HepG2 (cell line): ENCODE results near the gene SGMS1. TPM values are rescaled to one million over a fixed set of nuclear protein-coding genes. Genes with fewer than 3 reads are reported as not detected.

Source experiments
- ATAC-seq: fragments of 200-7000 bp; cut with Tn5 transposase; 3 replicates; pipeline ENCODE4 v1.9.1; 2020; ENCODE audit warnings: mild to moderate bottlenecking, moderate library complexity
- BruUV-seq: library from RNA; stranded (reverse); fragments of 400-500 nt; replicated peaks from 2 replicates; lab custom pipeline; 2021; lab: Mats Ljungman, UMichigan
- CTCF ChIA-PET: fragments of 300-600 bp; formaldehyde crosslinking; extraction: SDS; loops from one replicate; lab custom pipeline; 2021; ENCODE audit warnings: low total read pairs, inconsistent platforms, low intra/inter-chr PET ratio; lab: Yijun Ruan, JAX
- POLR2A ChIA-PET: fragments of 350-600 bp; sonication (Branson Sonifier 250); formaldehyde crosslinking; loops from one replicate; lab custom pipeline; 2020; ENCODE audit warnings: antibody characterized with exemption, inconsistent platforms; lab: Yijun Ruan, JAX
- DNase-seq: peaks from one replicate; pipeline ENCODE4 v3.0.0-alpha.2; 2015; ENCODE audit warnings: low spot score
- FAIRE-seq: peaks from 3 replicates; lab custom pipeline; 2011; peaks lifted over from hg19 to GRCh38; lab: Jason Lieb, UNC
- H2AFZ ChIP-seq: one replicate; pipeline ENCODE4 v1.6.1; 2011; ENCODE audit warnings: low read length, inconsistent platforms
- H3K27ac ChIP-seq: fragments of 300-600 bp; 3 replicates; pipeline ENCODE4 v1.8.0; 2011; ENCODE audit warnings: mixed run types, mild to moderate bottlenecking, mixed read lengths, low read length, inconsistent platforms; ENCODE audit not compliant: insufficient read depth; ENCODE audit errors: extremely low read length
- H3K27me3 ChIP-seq, 2 experiments: fragments of 200-600 bp in 1 of 2; 2 replicates in 1 of 2; 3 replicates in 1 of 2; pipeline versions ENCODE4 v1.6.0 to v1.8.0; 2011; ENCODE audit warnings: low read length in 2 of 2, mild to moderate bottlenecking in 2 of 2, moderate library complexity in 2 of 2, inconsistent platforms in 1 of 2; ENCODE audit not compliant: insufficient read depth in 2 of 2, control insufficient read depth in 1 of 2
- H3K36me3 ChIP-seq, 2 experiments: fragments of 200-600 bp in 1 of 2; replicated peaks in 1 of 2; 2 replicates in 1 of 2; 3 replicates in 1 of 2; pipeline versions ENCODE4 v1.5.1 to v1.8.0; 2011; ENCODE audit warnings: low read length in 2 of 2, inconsistent platforms in 1 of 2; ENCODE audit not compliant: insufficient read depth in 2 of 2, control insufficient read depth in 1 of 2
- H3K4me1 ChIP-seq: 2 replicates; pipeline ENCODE4 v1.5.1; 2012; ENCODE audit warnings: low read length, inconsistent platforms; ENCODE audit not compliant: insufficient read depth
- H3K4me2 ChIP-seq: 2 replicates; pipeline ENCODE4 v1.6.0; 2011; ENCODE audit warnings: low read depth, low read length, inconsistent platforms
- H3K4me3 ChIP-seq, 3 experiments: fragments of 200-600 bp in 1 of 3; sonication (generic), shearing (Covaris generic) in 1 of 3; replicated peaks in 1 of 3; 2 replicates each; pipeline ENCODE4 v1.5.1; 2011 to 2016; ENCODE audit warnings: low read length in 3 of 3, inconsistent platforms in 2 of 3, low read depth in 2 of 3, mild to moderate bottlenecking in 2 of 3, control low read depth in 1 of 3, mixed read lengths in 1 of 3; ENCODE audit not compliant: insufficient read depth in 1 of 3
- H3K79me2 ChIP-seq: one replicate; pipeline ENCODE4 v1.6.1; 2011; ENCODE audit warnings: low read length, inconsistent platforms; ENCODE audit not compliant: insufficient read depth
- H3K9ac ChIP-seq: 2 replicates; pipeline ENCODE4 v1.6.0; 2011; ENCODE audit warnings: mild to moderate bottlenecking, low read depth, low read length, inconsistent platforms; ENCODE audit not compliant: insufficient read depth
- H3K9me3 ChIP-seq: 2 replicates; pipeline ENCODE4 v1.5.1; 2012; ENCODE audit warnings: mild to moderate bottlenecking, low read length
- H4K20me1 ChIP-seq: 2 replicates; pipeline ENCODE4 v1.6.0; 2011; ENCODE audit warnings: inconsistent platforms, mild to moderate bottlenecking, low read length, moderate library complexity; ENCODE audit not compliant: insufficient read depth
- CENPX ChIP-seq: sonication (generic); formaldehyde crosslinking; IDR thresholded peaks from 2 replicates; pipeline ENCODE4 v1.9.0; 2021; ENCODE audit warnings: mild to moderate bottlenecking, missing genetic modification reagents, moderate library complexity
- DNMT3B ChIP-seq: conservative IDR thresholded peaks from 2 replicates; pipeline ENCODE4 v1.6.1; 2016; ENCODE audit warnings: missing biosample characterization, control low read depth
- FOXA3 ChIP-seq: IDR thresholded peaks from 2 replicates; pipeline ENCODE4 v1.6.1; 2016; ENCODE audit warnings: missing genetic modification reagents, missing compliant biosample characterization
- FOXC1 ChIP-seq: sonication (generic); formaldehyde crosslinking; IDR thresholded peaks from 2 replicates; pipeline ENCODE4 v1.8.0; 2022; ENCODE audit warnings: mild to moderate bottlenecking, missing genetic modification reagents, borderline replicate concordance
- MAFK ChIP-seq, 2 experiments: IDR thresholded peaks in 1 of 2; conservative IDR thresholded peaks in 1 of 2; 2 replicates each; pipeline ENCODE4 v1.6.1; 2011; ENCODE audit warnings: improper control_type of control experiment in 2 of 2, low read length in 2 of 2
- MNT ChIP-seq: fragments of 450-650 bp; IDR thresholded peaks from 2 replicates; pipeline ENCODE4 v1.6.1; 2016
- SMAD3 ChIP-seq: sonication (generic); formaldehyde crosslinking; IDR thresholded peaks from 2 replicates; pipeline ENCODE4 v1.4.0; 2020; ENCODE audit warnings: missing genetic modification reagents
- SRSF4 ChIP-seq: fragments of 200-400 bp; formaldehyde crosslinking; IDR thresholded peaks from one replicate; pipeline ENCODE4 v1.6.1; 2018; ENCODE audit warnings: mild to moderate bottlenecking, low read depth, low read length, moderate library complexity; ENCODE audit not compliant: poor library complexity, severe bottlenecking
- TFAP4 ChIP-seq: sonication (generic); IDR thresholded peaks from 2 replicates; pipeline ENCODE4 v1.6.1; 2016; ENCODE audit warnings: low read depth, borderline replicate concordance
- ZBTB39 ChIP-seq: sonication (generic); formaldehyde crosslinking; IDR thresholded peaks from 2 replicates; pipeline ENCODE4 v1.5.0; 2020; ENCODE audit warnings: missing genetic modification reagents
- ZFP36L1 ChIP-seq: sonication (generic); formaldehyde crosslinking; IDR thresholded peaks from 2 replicates; pipeline ENCODE4 v1.8.0; 2022; ENCODE audit warnings: mild to moderate bottlenecking, missing genetic modification reagents, moderate library complexity
- ZNF143 ChIP-seq: sonication (generic); formaldehyde crosslinking; IDR thresholded peaks from 2 replicates; pipeline ENCODE4 v1.4.0; 2020; ENCODE audit warnings: missing genetic modification reagents
- ZNF354B ChIP-seq: sonication (generic); formaldehyde crosslinking; IDR thresholded peaks from 2 replicates; pipeline ENCODE4 v1.8.0; 2022; ENCODE audit warnings: mild to moderate bottlenecking, missing genetic modification reagents
- ZNF382 ChIP-seq: sonication (generic); formaldehyde crosslinking; IDR thresholded peaks from 2 replicates; pipeline ENCODE4 v1.5.0; 2020; ENCODE audit warnings: missing genetic modification reagents, mild to moderate bottlenecking, borderline replicate concordance
- ZNF766 ChIP-seq: sonication (generic); formaldehyde crosslinking; IDR thresholded peaks from 2 replicates; pipeline ENCODE4 v1.5.0; 2020; ENCODE audit warnings: missing genetic modification reagents, borderline replicate concordance
- ZNF768 ChIP-seq: sonication (generic); formaldehyde crosslinking; IDR thresholded peaks from 2 replicates; pipeline ENCODE4 v1.4.0; 2020; ENCODE audit warnings: missing genetic modification reagents
- ZXDC ChIP-seq: sonication (generic); formaldehyde crosslinking; IDR thresholded peaks from 2 replicates; pipeline ENCODE4 v1.5.0; 2020; ENCODE audit warnings: mild to moderate bottlenecking, missing genetic modification reagents
- WGBS: methylation state at CpG from one replicate; pipeline ENCODE4 v1.1.6; 2017; ENCODE audit warnings: low lambda C conversion rate; 5-methylcytosine and 5-hydroxymethylcytosine counted together
- in situ Hi-C: cut with HindIII; loops from 2 replicates; pipeline ENCODE4 v1.10.0; 2017; ENCODE audit warnings: low pct_unique_long_range_greater_than_20kb; ENCODE audit not compliant: extremely low pct_ligation_motif_present
- intact Hi-C: fragments of 100-400 bp; cut with micrococcal nuclease; formaldehyde crosslinking; loops from one replicate; pipeline ENCODE4 v1.10.0; 2022; ENCODE audit not compliant: unreplicated experiment
- polyA plus RNA-seq, 8 experiments: library from polyadenylated mRNA; depleted of rRNA in 3 of 8; stranded (reverse) in 7 of 8; unstranded in 1 of 8; fragments of >200 nt; fragmentation: Illumina TruSeq in 4 of 8; extraction: Trizol in 4 of 8; gene quantifications; 2 replicates each; pipeline versions ENCODE4 v1.2.1 to v1.2.3, GENCODE V29; 2011 to 2016; ENCODE audit warnings: low read depth in 4 of 8, missing spikeins in 1 of 8, mixed read lengths in 1 of 8; ENCODE audit not compliant: insufficient read depth in 1 of 8
- total RNA-seq, 5 experiments: library from RNA; depleted of rRNA; stranded (reverse); fragments of >200 nt; fragmentation: Illumina TruSeq; extraction: Trizol; gene quantifications; 2 replicates each; pipeline ENCODE4 v1.2.3, GENCODE V29; 2016; ENCODE audit warnings: low read depth in 1 of 5

SGMS1 gene
- total and polyA plus RNA-seq, 2 of the 13 experiments (the other 11 are each of a cell fraction or from before 2014, with no cell fraction given): 6.5 to 15.1 TPM

- ATAC-seq (no peak), DNase-seq (no peak), FAIRE-seq (no peak)
- no peak overlapping the region for H3K4me3 ChIP-seq
- H3K79me2 ChIP-seq: peaks cover 8% of the 10 kb centered on the region
- in situ Hi-C loops (no loop called here), intact Hi-C loops (loop anchor here (10.0 kb wide), 1 partner anchor 210 kb away; the partner anchor contains the start of gene SGMS1)
- ChIA-PET CTCF (no interaction called here), POLR2A (no interaction called here)
- H3K4me2 ChIP-seq: no peak overlapping the region
- no peaks in the 10 kb centered on the region for H4K20me1 ChIP-seq
- no TSS peak for BruUV-seq
- H3K36me3 ChIP-seq: no peaks in the 10 kb centered on the region
- peaks cover 54% of the 10 kb centered on the region for H3K4me1 ChIP-seq
- H3K27ac ChIP-seq: no peak overlapping the region
- no peaks in the 10 kb centered on the region for H3K27me3 ChIP-seq
- WGBS: over 99% methylated on average over 3 of the region's 3 CpGs
- no peak overlapping the region for H3K9ac ChIP-seq
- no peak overlapping the region for H2AFZ ChIP-seq
- no peaks in the 10 kb centered on the region for H3K9me3 ChIP-seq
- no peak for TF ChIP-seq ZNF143 (CRISPR knock-in tag)
- TF ChIP-seq ZBTB39: no peak
- no peak for TF ChIP-seq SMAD3 (CRISPR knock-in tag)
- no peak for TF ChIP-seq FOXC1 (CRISPR knock-in tag)
- TF ChIP-seq MNT: no peak
- TF ChIP-seq ZFP36L1 (CRISPR knock-in tag): no peak
- TF ChIP-seq DNMT3B (CRISPR knock-in tag): no peak
- no peak for TF ChIP-seq ZNF382 (CRISPR knock-in tag)
- no peak for TF ChIP-seq ZNF766 (CRISPR knock-in tag)
- no peak for TF ChIP-seq SRSF4
- no peak for TF ChIP-seq FOXA3 (CRISPR knock-in tag)
- no peak for TF ChIP-seq CENPX (CRISPR knock-in tag)
- no peak for TF ChIP-seq MAFK (conservative IDR thresholded peaks at IDR 0.05 in 1 of 2, IDR thresholded peaks at IDR 0.05 in 1 of 2; ENCODE audit: low read length in 2 of 2)
- no peak for TF ChIP-seq TFAP4
- no peak for TF ChIP-seq ZNF768 (CRISPR knock-in tag)
- TF ChIP-seq ZXDC: no peak
- no peak for TF ChIP-seq ZNF354B (CRISPR knock-in tag)
Observed at GRCh38 chr10:50415292-50415691, 208.5 kb downstream of the SGMS1 start.
